ENCODE measurements around the gene CENPT.

DNA sequence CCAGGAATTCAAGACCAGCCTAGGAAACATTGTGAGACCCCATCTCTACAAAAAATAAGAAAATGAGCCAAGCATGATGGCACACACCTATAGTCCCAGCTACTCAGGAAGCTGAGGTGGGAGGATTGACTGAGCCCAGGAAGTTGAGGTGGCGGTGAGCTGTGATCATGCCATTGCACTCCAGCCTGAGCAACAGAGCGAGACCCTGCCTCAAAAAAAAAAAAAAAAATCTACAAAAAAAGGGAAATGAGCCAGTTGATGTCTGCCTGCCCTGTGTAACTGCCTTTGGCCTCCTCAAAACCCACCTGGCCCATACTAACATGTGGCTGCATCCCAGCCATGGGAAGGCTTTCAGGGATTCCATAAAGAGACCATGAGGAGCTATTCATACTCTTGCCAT, 45.6 kb downstream of the CENPT start:
- TF ChIP-seq, protein P1, sequence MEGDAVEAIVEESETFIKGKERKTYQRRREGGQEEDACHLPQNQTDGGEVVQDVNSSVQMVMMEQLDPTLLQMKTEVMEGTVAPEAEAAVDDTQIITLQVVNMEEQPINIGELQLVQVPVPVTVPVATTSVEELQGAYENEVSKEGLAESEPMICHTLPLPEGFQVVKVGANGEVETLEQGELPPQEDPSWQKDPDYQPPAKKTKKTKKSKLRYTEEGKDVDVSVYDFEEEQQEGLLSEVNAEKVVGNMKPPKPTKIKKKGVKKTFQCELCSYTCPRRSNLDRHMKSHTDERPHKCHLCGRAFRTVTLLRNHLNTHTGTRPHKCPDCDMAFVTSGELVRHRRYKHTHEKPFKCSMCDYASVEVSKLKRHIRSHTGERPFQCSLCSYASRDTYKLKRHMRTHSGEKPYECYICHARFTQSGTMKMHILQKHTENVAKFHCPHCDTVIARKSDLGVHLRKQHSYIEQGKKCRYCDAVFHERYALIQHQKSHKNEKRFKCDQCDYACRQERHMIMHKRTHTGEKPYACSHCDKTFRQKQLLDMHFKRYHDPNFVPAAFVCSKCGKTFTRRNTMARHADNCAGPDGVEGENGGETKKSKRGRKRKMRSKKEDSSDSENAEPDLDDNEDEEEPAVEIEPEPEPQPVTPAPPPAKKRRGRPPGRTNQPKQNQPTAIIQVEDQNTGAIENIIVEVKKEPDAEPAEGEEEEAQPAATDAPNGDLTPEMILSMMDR (IDR thresholded peaks at IDR 0.05), result no peak
- TF ChIP-seq POLR2A (IDR thresholded peaks at IDR 0.05), result no peak

All from body of pancreas (tissue), 4 donors.